GM15510 (cell line): ENCODE measurements around the gene PDS5A.

Source experiments
- POLR2A ChIP-seq: IDR thresholded peaks from 3 replicates; pipeline ENCODE4 v1.6.1; 2011; ENCODE audit warnings: borderline replicate concordance; ENCODE audit not compliant: insufficient read length; ENCODE audit errors: extremely low read depth

PDS5A gene

DNA sequence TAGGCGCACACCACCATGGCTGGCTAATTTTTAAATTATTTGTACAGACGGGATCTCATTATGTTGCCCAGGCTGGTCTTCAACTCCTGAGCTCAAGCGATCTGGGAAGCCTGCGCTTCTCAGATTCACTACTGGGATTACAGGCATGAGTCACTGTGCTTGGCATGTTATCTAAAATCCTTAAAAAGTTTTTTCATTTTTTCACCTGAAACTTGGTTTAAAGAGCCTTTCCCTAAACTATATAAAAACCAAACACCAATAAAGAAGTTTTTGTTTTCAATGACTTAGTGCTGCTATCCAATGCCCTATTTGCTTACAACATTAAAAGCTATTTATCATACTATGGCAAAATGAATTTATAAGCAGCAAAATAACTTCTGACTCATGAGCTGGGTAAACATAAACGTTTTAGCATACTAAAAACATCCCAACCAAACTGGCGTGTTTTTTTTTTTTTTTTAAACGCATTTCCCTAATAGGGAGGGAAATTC, 151.9 kb downstream of the PDS5A start:
- TF ChIP-seq POLR2A = no peak

DNA sequence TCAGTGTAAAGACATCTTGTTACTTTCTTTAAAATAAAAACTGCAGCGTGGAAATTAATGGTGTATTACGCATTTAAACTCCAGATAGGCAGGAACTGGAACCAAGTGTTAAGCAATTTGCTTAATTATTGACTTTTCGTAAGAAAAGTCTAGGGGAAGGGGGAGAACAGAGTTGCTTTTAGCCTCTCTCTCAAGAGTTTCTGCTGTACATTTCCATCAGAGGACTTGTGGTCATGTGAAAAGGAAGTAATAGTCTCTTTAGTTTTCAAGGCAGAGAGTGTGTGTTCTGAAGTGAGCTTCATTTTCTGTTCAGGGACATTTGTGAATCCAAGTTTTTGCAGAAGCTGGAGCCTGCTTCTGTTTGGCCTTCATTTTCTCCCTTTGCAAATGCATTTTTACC, 152.6 kb downstream of the PDS5A start:
- TF ChIP-seq POLR2A = no peak

DNA sequence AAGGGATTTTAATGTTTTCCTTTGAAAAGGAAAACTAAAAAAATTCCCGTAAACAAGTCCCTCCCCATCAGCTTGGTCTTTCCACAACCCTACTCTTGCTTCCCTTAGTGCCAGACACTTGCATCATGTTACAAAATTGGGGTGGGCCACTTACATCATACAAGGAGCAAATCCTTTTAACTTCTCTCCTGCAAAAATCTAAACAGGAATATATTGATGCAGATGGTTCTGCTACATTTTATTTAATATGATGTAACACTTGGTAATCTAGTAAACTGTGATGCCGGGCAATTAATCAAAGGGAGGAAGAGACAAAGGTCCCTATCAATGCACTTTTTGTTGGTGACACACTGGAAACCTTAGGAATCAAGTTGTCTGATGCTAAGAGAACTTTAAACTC, 154.5 kb downstream of the PDS5A start:
- TF ChIP-seq POLR2A = no peak

DNA sequence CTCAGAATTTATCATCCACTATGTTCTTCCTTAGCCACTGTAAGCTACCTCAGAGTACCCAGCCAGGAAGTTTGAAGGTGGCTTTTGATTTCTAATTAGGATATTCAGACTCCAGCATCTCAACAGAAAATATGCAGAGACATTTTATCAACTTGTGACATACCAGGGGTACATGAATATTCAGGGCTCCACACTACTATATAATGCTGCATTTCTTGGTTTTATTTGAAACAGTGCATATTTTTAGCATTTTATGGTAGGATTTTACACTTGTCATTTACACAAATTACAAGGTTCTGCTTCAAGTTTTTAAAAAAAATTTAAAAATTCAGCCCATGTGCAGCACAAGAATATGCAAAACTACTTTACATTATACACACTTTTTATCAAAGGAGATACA, 155.0 kb downstream of the PDS5A start:
- TF ChIP-seq POLR2A = no peak

DNA sequence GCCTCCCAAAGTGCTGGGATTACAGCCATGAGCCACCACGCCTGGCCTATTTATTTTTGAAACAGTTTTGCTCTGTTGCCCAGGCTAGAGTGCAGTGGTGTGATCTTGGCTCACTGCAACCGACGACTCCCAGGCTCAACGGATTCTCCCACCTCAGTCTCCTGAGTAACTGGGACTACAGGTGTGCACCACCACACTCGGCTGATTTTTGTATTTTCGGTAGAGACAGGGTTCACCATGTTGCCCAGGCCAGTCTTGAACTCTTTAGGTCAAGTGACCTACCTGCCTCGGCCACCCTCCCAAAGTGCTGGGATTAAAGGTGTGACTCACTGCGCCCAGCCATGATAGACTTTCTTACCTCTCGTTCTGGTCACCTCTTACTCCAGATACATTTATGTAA, 155.8 kb downstream of the PDS5A start:
- no peak for TF ChIP-seq POLR2A

DNA sequence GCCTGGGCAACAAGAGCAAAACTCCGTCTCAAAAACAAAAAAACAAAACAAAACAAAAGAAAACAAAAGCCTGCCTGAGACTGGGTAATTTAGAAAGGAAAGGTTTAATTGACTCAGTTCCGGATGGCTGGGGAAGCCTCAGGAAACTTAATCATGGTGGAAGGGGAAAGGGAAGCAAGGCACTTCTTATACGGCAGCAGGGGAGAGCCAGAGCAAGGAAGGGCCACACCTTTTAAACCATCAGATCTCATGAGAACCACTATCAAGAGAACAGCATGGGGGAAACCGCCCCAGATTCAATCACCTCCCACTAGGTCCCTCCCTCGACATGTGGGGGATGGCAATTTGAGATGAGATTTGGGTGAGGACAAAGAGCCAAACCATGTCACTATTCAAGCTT, 157.5 kb downstream of the PDS5A start:
- no peak for TF ChIP-seq POLR2A

DNA sequence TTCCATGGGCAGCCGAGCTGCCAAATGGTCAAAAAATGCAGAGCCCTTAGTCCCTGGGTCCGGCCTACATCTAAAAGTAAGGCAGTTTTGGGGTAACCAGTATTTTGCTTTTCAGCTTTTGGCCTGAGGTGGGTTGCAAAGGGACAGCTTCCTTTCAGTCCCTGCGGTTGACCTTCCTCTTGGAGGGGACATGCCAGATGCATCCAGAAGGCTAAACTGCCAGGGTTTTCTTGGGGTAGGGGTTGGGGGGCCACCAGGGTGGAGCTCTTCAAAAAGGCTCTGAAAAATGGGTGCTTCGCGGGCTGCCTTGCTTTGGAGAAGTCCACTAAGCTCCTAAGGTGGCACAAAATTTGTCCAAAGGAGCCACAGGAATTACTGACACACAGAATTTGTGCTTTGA, 159.1 kb downstream of the PDS5A start:
- no peak for TF ChIP-seq POLR2A

DNA sequence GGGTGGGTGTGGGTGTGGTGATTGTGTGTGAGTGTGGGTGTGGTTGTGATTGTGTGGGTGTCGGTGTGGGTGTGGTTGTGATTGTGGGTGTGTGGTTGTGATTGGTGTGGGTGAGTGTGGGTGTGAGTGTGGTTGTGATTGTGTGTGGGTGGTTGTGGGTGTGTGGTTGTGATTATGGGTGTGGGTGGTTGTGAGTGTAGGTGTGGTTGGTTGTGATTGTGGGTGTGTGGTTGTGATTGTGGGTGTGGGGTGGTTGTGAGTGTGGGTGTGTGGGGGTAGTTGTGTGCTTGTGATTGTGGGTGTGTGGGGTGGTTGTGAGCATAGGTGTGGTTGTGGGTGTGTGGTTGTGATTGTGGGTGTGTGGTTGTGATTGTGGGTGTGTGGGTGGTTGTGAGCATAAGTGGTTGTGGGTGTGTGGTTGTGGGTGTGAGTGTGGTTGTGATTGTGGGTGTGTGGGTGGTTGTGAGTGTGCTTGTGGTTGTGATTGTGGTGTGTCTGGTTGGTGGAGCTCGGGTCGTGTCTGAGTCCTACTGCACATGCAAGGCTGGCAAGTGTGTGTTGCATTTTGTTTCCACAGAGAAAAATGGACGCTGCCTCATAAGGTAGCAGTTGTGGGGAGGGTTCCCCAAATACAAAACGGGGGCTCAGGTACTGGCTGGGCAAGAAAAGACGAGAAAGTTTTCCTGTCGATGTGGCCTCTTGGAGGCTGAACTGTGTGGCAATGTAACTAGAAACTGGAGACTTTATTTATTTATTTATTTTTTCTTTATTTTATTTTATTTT, 163.1 kb downstream of the PDS5A start:
- no peak for TF ChIP-seq POLR2A

DNA sequence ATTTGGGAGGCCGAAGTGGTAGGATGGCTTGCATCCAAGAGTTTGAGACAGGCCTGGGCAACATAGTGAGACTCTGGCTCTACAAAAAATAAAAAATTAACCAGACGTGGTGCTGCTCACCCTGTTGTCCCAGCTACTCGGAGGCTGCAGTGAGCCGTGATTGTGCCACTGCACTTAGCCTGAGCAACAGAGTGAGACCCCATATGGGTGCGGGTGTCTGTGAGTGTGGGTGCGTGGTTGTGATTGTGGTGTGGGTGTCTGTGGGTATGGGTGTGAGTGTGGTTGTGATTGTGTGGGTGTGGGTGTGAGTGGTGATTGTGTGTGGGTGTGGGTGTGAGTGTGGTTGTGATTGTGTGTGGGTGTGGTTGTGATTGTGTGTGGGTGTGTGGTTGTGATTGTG, 165.2 kb downstream of the PDS5A start:
- no peak for TF ChIP-seq POLR2A

DNA sequence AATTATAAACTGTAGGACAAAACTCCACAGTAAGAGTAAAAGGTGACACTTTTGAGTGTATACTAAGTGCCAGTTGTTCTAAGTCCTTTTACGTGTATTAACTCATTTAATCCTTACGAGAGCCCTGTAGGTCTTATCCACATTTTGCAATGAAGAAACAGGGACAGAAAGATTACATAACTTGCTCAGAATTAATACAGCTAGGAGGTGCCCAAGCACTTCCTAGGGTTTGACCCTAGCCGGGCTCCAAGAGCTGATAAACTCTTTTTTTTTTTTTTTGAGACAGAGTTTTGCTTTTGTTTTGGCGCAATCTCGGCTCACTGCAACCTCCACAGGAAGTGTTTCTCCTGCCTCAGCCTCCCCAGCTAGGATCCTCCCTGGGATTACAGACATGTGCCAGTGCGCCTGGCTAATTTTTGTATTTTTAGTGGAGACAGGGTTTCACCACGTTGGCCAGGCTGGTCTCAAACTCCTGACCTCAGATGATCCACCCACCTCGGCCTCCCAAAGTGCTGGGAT, 169.4 kb downstream of the PDS5A start:
- no peak for TF ChIP-seq POLR2A

DNA sequence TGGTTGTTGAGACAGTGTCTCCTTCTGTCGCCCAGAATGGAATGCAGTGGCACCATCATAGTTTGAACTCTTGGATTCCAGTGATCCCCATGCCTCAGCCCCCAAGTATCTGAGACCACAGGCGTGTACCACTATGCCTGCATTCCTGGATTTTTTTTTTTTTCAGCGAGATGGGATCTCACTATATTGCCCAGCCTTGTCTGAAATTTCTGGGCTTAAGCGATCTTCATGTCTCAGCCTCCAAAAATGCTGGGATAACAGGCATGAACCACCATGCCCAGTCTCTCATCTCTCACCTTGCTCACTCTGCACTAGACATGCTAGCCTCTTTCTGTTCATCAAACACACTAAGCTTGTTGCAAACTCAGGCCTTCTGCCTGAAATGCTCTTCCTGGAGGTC, 175.7 kb downstream of the PDS5A start:
- TF ChIP-seq POLR2A = no peak

DNA sequence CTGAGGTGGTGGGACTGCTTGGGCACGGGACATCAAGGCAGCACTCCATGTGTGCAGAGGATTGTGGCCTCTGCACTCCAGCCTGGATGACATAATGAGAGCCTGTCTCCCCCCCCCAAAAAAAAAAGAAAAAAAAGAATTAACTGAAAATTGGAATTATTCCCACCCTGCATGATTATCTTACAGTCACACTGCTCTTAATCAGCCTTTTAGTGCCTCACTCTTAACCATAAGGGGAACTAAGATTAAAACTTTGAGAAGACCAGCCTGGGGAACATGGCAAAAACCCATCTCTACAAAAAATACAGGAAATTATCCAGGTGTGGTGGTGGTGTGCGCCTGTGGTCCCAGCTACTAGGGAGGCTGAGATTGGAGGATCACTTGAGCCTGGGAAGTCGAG, 185.2 kb downstream of the PDS5A start:
- no peak for TF ChIP-seq POLR2A

DNA sequence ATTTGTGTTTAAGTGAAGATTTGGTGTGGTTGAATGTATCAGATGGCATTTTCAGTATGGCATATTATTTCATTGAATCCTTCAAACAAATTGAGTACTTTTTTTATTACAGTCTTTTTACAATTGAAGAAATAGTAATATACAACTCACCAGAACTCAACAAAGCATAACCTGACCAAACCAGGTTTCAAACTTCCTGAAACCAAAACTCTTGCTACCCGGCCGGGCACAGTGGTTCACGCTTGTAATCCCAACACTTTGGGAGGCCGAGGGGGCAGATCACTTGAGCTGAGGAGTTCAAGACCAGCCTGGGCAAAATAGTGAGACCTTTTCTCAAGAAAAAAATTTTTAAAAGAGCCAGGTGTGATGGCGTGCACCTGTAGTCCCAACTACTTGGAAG, 185.6 kb downstream of the PDS5A start:
- TF ChIP-seq POLR2A = no peak

DNA sequence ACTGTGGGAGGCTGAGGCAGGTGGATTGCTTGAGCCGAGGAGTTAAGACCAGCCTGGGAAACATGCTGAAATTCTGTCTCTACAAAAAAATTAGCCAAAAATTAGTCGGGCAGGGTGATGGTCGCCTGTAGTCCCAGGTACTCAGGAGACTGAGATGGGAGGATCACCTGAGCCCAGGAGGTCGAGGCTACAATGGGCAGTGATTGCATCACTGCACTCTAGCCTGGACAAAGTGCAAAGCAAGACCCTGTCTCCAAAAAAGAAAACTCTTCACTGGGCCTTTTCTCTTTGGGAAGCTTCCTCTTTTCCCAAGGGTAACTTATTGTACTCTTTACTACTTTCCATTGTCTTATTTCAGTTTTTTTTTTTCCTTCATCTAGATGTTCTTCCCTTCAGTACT, 190.9 kb downstream of the PDS5A start:
- TF ChIP-seq POLR2A = no peak

DNA sequence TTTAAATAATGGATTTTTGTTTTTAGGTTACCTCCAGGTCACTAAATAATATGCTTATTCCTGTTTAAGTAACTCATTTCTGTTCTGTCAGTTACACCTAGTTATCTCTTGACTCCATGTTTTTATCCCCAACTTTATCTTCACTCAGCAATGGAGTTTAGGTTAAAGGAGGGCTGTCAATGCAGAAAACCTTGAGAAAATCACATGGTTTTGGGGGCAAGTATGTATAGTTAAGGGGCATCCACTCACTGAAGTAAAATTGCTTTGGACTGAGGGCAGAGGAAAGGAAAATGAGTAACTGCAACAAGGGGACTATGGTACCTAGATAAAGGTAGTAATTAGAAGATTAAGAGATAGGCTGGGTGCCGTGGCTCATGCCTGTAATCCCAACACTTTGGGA, 192.6 kb downstream of the PDS5A start:
- TF ChIP-seq POLR2A = no peak
